SU-DHL-6 (cell line): ENCODE measurements around the gene ARMH3.
A peak's percentile ranks its signal among the peaks of the same experiment; 100 is the strongest.

Source experiments
- H2AFZ ChIP-seq: fragments of 200-600 bp; sonication (generic); 2 replicates; pipeline ENCODE4 v1.6.1; 2014; ENCODE audit warnings: low read depth, mild to moderate bottlenecking, moderate library complexity, mixed read lengths, antibody characterized with exemption, low read length; ENCODE audit not compliant: severe bottlenecking
- H3F3A ChIP-seq: fragments of 200-600 bp; shearing (Covaris generic); 2 replicates; pipeline ENCODE4 v1.6.0; 2016; ENCODE audit warnings: antibody characterized with exemption, mild to moderate bottlenecking; ENCODE audit not compliant: insufficient read depth
- H3K27ac ChIP-seq: fragments of 200-600 bp; sonication (generic); 2 replicates; pipeline ENCODE4 v1.5.1; 2016; ENCODE audit warnings: low read depth, mild to moderate bottlenecking, low read length, moderate library complexity, mixed read lengths
- H3K27me3 ChIP-seq: fragments of 200-600 bp; sonication (generic), shearing (Covaris generic); 2 replicates; pipeline ENCODE4 v1.6.0; 2014; ENCODE audit warnings: mild to moderate bottlenecking, low read length
- H3K36me3 ChIP-seq: fragments of 200-600 bp; sonication (generic); 2 replicates; pipeline ENCODE4 v1.6.1; 2014; ENCODE audit warnings: mild to moderate bottlenecking, low read length, mixed read lengths
- H3K4me2 ChIP-seq: fragments of 300-600, 200-600 bp; shearing (Covaris generic), sonication (generic); 2 replicates; pipeline ENCODE4 v1.6.0; 2014; ENCODE audit warnings: low read length, low read depth, mild to moderate bottlenecking; ENCODE audit not compliant: poor library complexity, severe bottlenecking
- H3K4me3 ChIP-seq: fragments of 200-600 bp; sonication (generic); 2 replicates; pipeline ENCODE4 v1.5.1; 2014; ENCODE audit warnings: antibody characterized with exemption, low read length, mild to moderate bottlenecking, mixed read lengths; ENCODE audit not compliant: insufficient read depth, poor library complexity, severe bottlenecking
- H3K79me2 ChIP-seq: fragments of 200-600 bp; sonication (generic); 2 replicates; pipeline ENCODE4 v1.6.1; 2014; ENCODE audit warnings: mild to moderate bottlenecking, low read length, moderate library complexity; ENCODE audit not compliant: insufficient read depth
- H3K9ac ChIP-seq: fragments of 200-600 bp; sonication (generic); 2 replicates; pipeline ENCODE4 v1.7.0; 2014; ENCODE audit warnings: mild to moderate bottlenecking, low read length
- H3K9me2 ChIP-seq: fragments of 200-600 bp; sonication (generic); replicated peaks from 2 replicates; pipeline ENCODE4 v1.6.1; 2014; ENCODE audit warnings: low read length; ENCODE audit not compliant: insufficient read depth
- H3K9me3 ChIP-seq: fragments of 200-600 bp; sonication (generic); 2 replicates; pipeline ENCODE4 v1.6.1; 2014; ENCODE audit warnings: low read length, mixed read lengths; ENCODE audit not compliant: insufficient read depth
- H4K20me1 ChIP-seq: fragments of 200-600 bp; sonication (generic); 2 replicates; pipeline ENCODE4 v1.6.1; 2014; ENCODE audit warnings: low read depth, mild to moderate bottlenecking, antibody characterized with exemption, low read length, moderate library complexity, mixed read lengths
- EZH2phosphoT487 ChIP-seq: fragments of 200-600 bp; sonication (generic), shearing (Covaris generic); conservative IDR thresholded peaks from 2 replicates; pipeline ENCODE4 v1.6.1; 2018; ENCODE audit warnings: mild to moderate bottlenecking, antibody characterized with exemption, low read length, moderate library complexity, mixed read lengths
- TF ChIP-seq, protein P1 (sequence below): fragments of 200-600 bp; sonication (generic); IDR thresholded peaks from one replicate; pipeline ENCODE4 v1.5.1; 2017; ENCODE audit warnings: antibody characterized with exemption, mild to moderate bottlenecking, low read length, moderate library complexity; ENCODE audit not compliant: insufficient read depth, poor library complexity, severe bottlenecking

The ARMH3 gene

DNA sequence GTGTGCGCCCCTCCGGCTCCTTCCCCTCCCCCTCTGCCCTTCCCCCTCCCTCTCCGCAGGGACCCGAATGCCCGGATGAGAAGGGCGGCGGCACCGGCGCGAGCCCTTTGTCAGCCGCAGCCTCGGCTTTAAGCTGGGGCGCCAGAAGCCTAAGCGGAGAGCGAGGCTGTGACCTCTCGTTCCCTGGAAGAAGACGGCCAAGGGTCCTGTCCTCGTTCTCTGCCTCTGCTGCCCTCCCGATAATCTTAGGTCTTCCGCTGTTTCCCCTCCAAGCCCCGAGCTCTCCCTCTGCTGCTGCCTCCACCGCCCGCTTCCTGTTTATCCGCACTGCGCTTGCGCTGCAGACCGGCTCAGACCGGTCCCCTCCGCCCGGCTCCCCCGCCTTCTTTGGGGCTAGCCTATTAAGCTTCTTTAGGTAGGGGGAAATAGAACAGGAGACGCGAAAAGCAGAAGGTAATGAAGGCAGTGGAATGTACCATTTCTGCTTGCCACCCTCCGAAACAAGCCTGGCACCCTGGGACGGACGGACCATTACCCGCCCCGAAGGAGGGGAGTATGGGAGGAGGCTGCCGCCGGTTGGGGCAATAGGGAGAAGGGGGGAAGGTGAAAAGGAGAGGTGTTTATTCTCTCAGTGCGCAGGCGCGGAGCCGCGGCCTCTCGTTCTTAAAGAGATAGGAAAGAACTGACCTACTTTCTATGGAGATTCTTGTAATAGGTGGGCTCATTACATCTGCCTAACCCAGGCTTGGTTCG, 237.7 kb downstream of the ARMH3 start, which contains the start of gene OGA:
Gene OGA (minus strand): TSS at position 326 of the 753 bp plus-strand sequence. CDS start 422 bp downstream, outside the sequence.
- TF ChIP-seq EZH2phosphoT487, result no peak
- TF ChIP-seq, protein P1, sequence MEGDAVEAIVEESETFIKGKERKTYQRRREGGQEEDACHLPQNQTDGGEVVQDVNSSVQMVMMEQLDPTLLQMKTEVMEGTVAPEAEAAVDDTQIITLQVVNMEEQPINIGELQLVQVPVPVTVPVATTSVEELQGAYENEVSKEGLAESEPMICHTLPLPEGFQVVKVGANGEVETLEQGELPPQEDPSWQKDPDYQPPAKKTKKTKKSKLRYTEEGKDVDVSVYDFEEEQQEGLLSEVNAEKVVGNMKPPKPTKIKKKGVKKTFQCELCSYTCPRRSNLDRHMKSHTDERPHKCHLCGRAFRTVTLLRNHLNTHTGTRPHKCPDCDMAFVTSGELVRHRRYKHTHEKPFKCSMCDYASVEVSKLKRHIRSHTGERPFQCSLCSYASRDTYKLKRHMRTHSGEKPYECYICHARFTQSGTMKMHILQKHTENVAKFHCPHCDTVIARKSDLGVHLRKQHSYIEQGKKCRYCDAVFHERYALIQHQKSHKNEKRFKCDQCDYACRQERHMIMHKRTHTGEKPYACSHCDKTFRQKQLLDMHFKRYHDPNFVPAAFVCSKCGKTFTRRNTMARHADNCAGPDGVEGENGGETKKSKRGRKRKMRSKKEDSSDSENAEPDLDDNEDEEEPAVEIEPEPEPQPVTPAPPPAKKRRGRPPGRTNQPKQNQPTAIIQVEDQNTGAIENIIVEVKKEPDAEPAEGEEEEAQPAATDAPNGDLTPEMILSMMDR, result no peak
- Histone ChIP-seq H3K36me3 (peaks cover 4% of the 10 kb centered on the region; the same call in 1 of the 2 replicates), H2AFZ (peak within 1 kb of the TSS; percentile 88), H3K79me2 (peaks cover 48% of the 10 kb centered on the region), H4K20me1 (peaks cover 25% of the 10 kb centered on the region), H3F3A (peaks cover 21% of the 10 kb centered on the region), H3K4me3 (peak within 1 kb of the TSS; percentile 97), H3K27me3 (no peaks in the 10 kb centered on the region), H3K9me2 (no peaks in the 10 kb centered on the region), H3K4me2 (peak within 1 kb of the TSS; percentile 100), H3K9me3 (no peaks in the 10 kb centered on the region), H3K9ac (peak within 1 kb of the TSS; percentile 93), H3K27ac (peak within 1 kb of the TSS; percentile 44)

DNA sequence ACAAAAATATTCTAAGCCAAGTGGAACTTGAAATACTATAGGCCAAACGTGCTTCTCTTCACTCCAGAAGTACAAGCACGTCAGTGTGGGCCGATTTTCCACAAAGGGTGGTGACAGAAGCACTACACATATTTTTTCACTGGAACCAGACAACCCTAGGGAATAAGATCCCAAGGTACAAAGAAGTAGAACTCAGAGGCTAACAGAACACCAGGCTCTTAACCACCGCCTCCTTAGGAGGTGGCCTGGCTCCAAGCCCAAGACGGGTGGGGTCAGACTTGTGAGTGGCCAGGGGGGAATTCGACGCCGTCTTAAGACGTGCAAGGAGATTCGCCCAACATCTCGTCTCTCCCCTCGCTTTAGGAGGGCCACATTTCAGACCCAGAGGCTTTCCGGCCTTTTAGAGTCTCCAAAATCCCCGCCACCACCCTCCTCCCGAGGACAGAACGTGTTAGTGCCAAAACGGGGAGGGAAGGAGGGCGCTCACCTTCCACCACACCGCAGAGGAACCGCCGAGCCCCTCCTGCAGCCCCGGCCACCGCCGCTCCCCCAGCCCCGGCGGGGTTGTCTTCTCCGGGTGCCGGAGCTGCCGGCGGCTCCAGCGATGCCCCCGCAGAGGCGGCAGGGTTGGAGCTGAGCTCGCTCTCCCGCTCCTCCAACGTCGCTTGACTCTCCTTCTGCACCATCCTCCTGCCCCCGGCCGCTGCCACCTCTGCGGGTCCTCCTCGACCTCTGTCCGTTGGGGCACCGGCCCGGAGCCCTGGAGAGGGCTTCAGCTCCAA, 238.4 kb downstream of the ARMH3 start:
- Histone ChIP-seq H4K20me1 (peaks cover 32% of the 10 kb centered on the region), H3K79me2 (peaks cover 56% of the 10 kb centered on the region)

DNA sequence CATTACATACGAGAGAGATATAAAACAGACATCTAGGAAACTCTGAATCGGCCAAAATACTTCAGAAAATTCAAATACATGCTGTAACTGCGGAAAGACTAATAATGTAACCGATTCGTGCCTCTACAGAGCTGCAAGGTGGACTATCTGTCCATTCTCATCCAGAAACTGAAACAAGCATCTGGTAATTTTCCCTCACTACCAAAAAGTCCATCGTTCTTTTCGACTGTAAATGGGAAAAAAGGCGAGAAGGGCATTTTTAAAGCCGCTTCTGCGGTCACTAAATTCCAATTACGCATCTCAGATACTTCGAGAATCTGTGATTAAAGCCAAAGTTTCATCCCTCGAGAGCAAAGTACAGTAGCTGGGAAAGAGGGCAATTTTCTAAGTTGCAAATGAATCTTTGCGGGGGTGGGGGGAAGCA, 239.0 kb downstream of the ARMH3 start:
- peaks cover 62% of the 10 kb centered on the region for H3K79me2 ChIP-seq
- peaks cover 15% of the 10 kb centered on the region; the same call in 1 of the 2 replicates for H3K36me3 ChIP-seq
- H3K9ac ChIP-seq, result peak overlapping the region; percentile 93
- H3F3A ChIP-seq, result peaks cover 25% of the 10 kb centered on the region
- no peak overlapping the region for H2AFZ ChIP-seq
- H3K4me2 ChIP-seq, result peak overlapping the region; percentile 100
- peaks cover 32% of the 10 kb centered on the region for H4K20me1 ChIP-seq
- no peaks in the 10 kb centered on the region for H3K27me3 ChIP-seq
- H3K9me3 ChIP-seq, result no peaks in the 10 kb centered on the region
- no peaks in the 10 kb centered on the region for H3K9me2 ChIP-seq
- no peak for TF ChIP-seq EZH2phosphoT487
- TF ChIP-seq, protein P1, result no peak
- H3K27ac ChIP-seq, result peak overlapping the region; percentile 44; the same call in 1 of the 2 replicates
- H3K4me3 ChIP-seq, result peak overlapping the region; percentile 97

More for the DNA sequence above, 238.4 kb downstream of the ARMH3 start:
- peak overlapping the region; percentile 44 for H3K27ac ChIP-seq
- peaks cover 12% of the 10 kb centered on the region; the same call in 1 of the 2 replicates for H3K36me3 ChIP-seq
- no peak overlapping the region for H2AFZ ChIP-seq
- TF ChIP-seq, protein P1, result no peak
- no peak for TF ChIP-seq EZH2phosphoT487
- peaks cover 25% of the 10 kb centered on the region for H3F3A ChIP-seq
- peak overlapping the region; percentile 93 for H3K9ac ChIP-seq
- peak overlapping the region; percentile 97 for H3K4me3 ChIP-seq
- no peaks in the 10 kb centered on the region for H3K27me3 ChIP-seq
- H3K4me2 ChIP-seq, result peak overlapping the region; percentile 100
- H3K9me3 ChIP-seq, result no peaks in the 10 kb centered on the region
- H3K9me2 ChIP-seq, result no peaks in the 10 kb centered on the region
